Psoas muscle (tissue), 8 donors: ENCODE results near the gene ELOVL5. TPM values are rescaled to one million over a fixed set of nuclear protein-coding genes. Genes with fewer than 3 reads are reported as not detected.

Experiments used
- ATAC-seq, 4 donors: fragments of 200-7000 bp; cut with Tn5 transposase; one replicate each; pipeline ENCODE4 v1.9.1; 2020; ENCODE audit warnings: moderate library complexity in 3 of 4, mild to moderate bottlenecking in 2 of 4
- DNase-seq, 2 donors: peaks; one replicate each; pipeline ENCODE4 v3.0.0-alpha.2; 2020
- H3K27ac ChIP-seq: fragments of 200-600 bp; one replicate; pipeline ENCODE4 v1.8.0; 2022
- H3K27me3 ChIP-seq, 3 donors: fragments of 200-600 bp in 1 of 3; one replicate each; pipeline versions ENCODE4 v1.6.1 to v1.8.0; 2013 to 2022; ENCODE audit warnings: low read length in 2 of 3, mild to moderate bottlenecking in 2 of 3, moderate library complexity in 1 of 3; ENCODE audit not compliant: insufficient read depth in 3 of 3
- H3K36me3 ChIP-seq, 2 donors: fragments of 200-600 bp in 1 of 2; one replicate each; pipeline versions ENCODE4 v1.6.1 to v1.8.0; 2013 to 2022; ENCODE audit warnings: low read depth in 1 of 2, mild to moderate bottlenecking in 1 of 2, moderate library complexity in 1 of 2; ENCODE audit not compliant: insufficient read depth in 1 of 2
- H3K4me1 ChIP-seq: fragments of 200-600 bp; one replicate; pipeline ENCODE4 v1.8.0; 2022
- H3K4me3 ChIP-seq: fragments of 200-600 bp; one replicate; pipeline ENCODE4 v1.8.0; 2022; ENCODE audit warnings: mild to moderate bottlenecking
- H3K9me3 ChIP-seq: fragments of 200-600 bp; one replicate; pipeline ENCODE4 v1.8.0; 2022
- WGBS, 3 donors: extraction: QIAGEN DNeasy Blood & Tissue Kit; methylation state at CpG; one replicate each; pipeline versions ENCODE4 v1.1.6 to v1.1.7; 2013; 5-methylcytosine and 5-hydroxymethylcytosine counted together
- intact Hi-C, 2 donors: fragments of 100-400 bp; cut with DNase I; formaldehyde crosslinking; loops; one replicate each; pipeline versions ENCODE4 v1.11.0 to v1.14.2; 2022
- polyA plus RNA-seq, 3 donors: library from polyadenylated mRNA; stranded (reverse); fragments of 200-250 nt; gene quantifications; one replicate each; pipeline ENCODE4 v1.2.3, GENCODE V29; 2013
- total RNA-seq, 4 donors: library from RNA; stranded (reverse); fragmentation: NEBNext Ultra II Directional in 2 of 4; extraction: Animal tissue kit (Norgen Biotek cat#: 25700) in 2 of 4; gene quantifications; one replicate each; pipeline versions ENCODE4 v1.2.1 to v1.2.4, GENCODE V29; 2021 to 2023
- TF ChIP-seq, protein P1 (sequence below): fragments of 200-600 bp; IDR thresholded peaks from one replicate; pipeline ENCODE4 v1.8.0; 2022; ENCODE audit warnings: antibody characterized with exemption
- donor health status: healthy with polysubstance abuse.
- donor health status: DM: no; HTN: no; CAD: no; lungs with moderate emphysema.
- donor health status: Bipolar disorder and iron deficiency.
- donor health status: healthy.
- donor health status: DM: yes; HTN: yes; CAD: no.
- donor health status: DM: no; HTN: no; CAD: no.
- donor health status: DM: no; HTN: no; CAD: no.
- donor health status: DM: yes; HTN: yes; CAD: no.

Gene ELOVL5
- total and polyA plus RNA-seq, 7 donors, result 4.8 to 14.4 (median 7.5) TPM

DNA sequence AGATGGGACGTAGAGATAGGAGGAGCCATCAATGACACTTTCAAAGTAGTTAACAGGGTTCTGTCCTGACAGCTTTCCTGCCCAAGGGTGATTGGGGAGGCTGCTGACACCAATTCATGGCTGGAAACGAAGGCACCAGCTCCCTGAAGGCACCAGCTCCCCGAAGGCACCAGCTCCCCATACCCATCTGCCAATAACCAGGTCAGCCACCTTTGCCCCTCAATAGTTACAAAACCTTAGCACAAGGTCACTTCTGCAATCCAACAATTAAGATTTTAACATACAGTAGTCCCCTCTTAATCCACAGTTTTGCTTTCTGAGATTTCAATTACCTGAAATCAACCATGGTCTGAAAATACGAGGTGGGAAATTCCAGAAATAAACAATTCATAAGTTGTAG is 51.7 kb downstream of the ELOVL5 start:
- H3K9me3 ChIP-seq, result no peaks in the 10 kb centered on the region
- no peak for ATAC-seq
- H3K36me3 ChIP-seq, result no peaks in the 10 kb centered on the region
- peaks cover 16% of the 10 kb centered on the region for H3K4me1 ChIP-seq
- H3K4me3 ChIP-seq, result no peak overlapping the region
- no peaks in the 10 kb centered on the region for H3K27me3 ChIP-seq
- TF ChIP-seq, protein P1, sequence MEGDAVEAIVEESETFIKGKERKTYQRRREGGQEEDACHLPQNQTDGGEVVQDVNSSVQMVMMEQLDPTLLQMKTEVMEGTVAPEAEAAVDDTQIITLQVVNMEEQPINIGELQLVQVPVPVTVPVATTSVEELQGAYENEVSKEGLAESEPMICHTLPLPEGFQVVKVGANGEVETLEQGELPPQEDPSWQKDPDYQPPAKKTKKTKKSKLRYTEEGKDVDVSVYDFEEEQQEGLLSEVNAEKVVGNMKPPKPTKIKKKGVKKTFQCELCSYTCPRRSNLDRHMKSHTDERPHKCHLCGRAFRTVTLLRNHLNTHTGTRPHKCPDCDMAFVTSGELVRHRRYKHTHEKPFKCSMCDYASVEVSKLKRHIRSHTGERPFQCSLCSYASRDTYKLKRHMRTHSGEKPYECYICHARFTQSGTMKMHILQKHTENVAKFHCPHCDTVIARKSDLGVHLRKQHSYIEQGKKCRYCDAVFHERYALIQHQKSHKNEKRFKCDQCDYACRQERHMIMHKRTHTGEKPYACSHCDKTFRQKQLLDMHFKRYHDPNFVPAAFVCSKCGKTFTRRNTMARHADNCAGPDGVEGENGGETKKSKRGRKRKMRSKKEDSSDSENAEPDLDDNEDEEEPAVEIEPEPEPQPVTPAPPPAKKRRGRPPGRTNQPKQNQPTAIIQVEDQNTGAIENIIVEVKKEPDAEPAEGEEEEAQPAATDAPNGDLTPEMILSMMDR, result no peak
- intact Hi-C loops, result no loop called here
- 75 to 80% (median 78%) methylated on average over 4 of the region's 4 CpGs for WGBS, 3 donors
- no peak overlapping the region for H3K27ac ChIP-seq
- DNase-seq, result no peak

DNA sequence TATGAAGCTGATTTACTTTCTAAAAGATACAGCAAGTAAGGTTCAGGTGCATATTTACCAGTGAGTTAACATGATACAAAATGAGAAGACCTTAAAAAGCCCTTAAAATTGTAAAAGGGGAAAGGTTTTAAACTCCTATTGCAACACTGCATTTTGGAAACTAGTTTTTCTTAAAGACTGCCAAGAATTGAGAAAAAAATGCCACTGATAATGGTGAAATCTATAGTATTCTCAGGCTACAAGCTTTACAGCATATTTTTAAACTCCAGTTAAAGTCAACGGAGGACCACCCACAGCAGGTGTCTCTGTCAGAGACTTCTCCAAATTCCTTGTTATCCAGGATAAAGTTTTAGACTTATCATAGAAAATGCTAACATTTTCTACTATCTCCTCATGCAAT is 53.6 kb downstream of the ELOVL5 start:
- Histone ChIP-seq H3K9me3 (no peaks in the 10 kb centered on the region), H3K4me1 (peaks cover 5% of the 10 kb centered on the region), H3K27me3 (no peaks in the 10 kb centered on the region), H3K27ac (no peak overlapping the region), H3K36me3 (no peaks in the 10 kb centered on the region), H3K4me3 (no peak overlapping the region)
- 75 to 86% (median 82%) methylated on average over 1 of the region's 1 CpG for WGBS, 3 donors
- no peak for ATAC-seq
- no peak for DNase-seq
- intact Hi-C loops, result no loop called here
- TF ChIP-seq, protein P1, result no peak

DNA sequence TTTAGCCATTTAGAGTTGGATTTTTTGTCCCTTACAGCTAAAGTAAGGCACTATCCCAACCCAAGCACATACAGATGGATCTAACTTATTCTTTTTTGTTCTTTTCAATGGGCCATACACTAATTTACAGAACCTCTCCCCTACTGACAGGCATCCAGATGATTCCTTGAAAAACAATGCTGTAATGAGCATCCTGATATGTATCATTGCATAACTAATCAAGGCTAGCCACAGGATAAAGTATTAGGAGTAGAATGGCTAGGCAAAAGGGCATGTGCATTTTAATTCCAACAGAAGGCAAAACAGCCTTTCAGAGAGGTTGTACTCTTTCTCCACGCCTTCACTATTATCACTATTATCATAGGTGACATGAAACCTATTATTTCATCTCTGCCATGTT is 54.1 kb downstream of the ELOVL5 start:
- Histone ChIP-seq H3K27me3 (no peaks in the 10 kb centered on the region), H3K36me3 (no peaks in the 10 kb centered on the region), H3K9me3 (no peaks in the 10 kb centered on the region), H3K27ac (no peak overlapping the region), H3K4me1 (no peaks in the 10 kb centered on the region), H3K4me3 (no peak overlapping the region)
- 97 to 100% (median 100%) methylated on average over 1 of the region's 1 CpG for WGBS, 3 donors
- TF ChIP-seq, protein P1, result no peak
- no peak for DNase-seq
- no peak for ATAC-seq
- intact Hi-C loops, result no loop called here

DNA sequence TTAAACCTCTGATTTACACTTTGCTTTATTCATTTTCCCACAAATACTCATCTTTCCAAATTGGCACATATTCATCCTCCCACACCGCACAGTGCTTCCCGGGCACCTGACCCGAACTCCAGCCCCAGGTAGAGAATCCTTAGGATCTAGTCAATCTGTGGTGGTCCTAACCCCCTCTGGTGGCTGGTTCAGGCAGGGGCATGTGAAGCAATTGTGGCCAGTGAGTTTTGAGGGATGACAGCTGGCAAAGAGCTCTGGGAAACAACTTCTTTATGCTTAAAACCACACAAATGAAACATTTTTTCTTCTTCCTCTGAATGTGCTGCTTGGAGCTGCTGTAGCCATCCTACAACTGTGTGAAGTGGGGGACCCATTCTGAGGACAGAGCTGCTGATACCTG is 54.7 kb downstream of the ELOVL5 start:
- no peak overlapping the region for H3K4me3 ChIP-seq
- intact Hi-C loops, result no loop called here
- DNase-seq, result no peak
- no peaks in the 10 kb centered on the region for H3K4me1 ChIP-seq
- TF ChIP-seq, protein P1, result peak; percentile 27
- no peaks in the 10 kb centered on the region for H3K36me3 ChIP-seq
- no peak overlapping the region for H3K27ac ChIP-seq
- no peak for ATAC-seq
- no peaks in the 10 kb centered on the region for H3K27me3 ChIP-seq
- H3K9me3 ChIP-seq, result no peaks in the 10 kb centered on the region
- WGBS, 3 donors, result 82 to 84% (median 83%) methylated on average over 3 of the region's 3 CpGs

DNA sequence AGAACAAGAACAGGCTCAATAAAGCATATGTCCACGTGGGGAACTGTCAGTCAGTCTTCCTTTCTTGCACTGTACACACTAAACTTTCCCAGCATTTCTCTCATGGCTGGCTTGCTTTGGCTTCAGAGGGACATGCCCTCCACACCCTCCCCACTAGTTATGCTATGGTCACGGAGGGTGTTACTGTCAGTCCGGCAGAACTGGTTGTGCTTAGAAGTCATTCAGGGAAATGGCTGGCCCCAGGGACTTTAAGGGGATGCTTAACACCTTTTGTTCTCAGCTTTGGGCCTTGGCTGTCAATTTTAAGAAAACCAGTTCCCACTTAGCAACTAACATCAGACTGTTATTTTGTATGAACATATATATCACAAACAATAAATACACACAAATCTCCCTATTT is 55.1 kb downstream of the ELOVL5 start:
- H3K4me3 ChIP-seq, result no peak overlapping the region
- no peak for ATAC-seq
- no peaks in the 10 kb centered on the region for H3K27me3 ChIP-seq
- 77 to 90% (median 85%) methylated on average over 3 of the region's 3 CpGs for WGBS, 3 donors
- intact Hi-C loops, result no loop called here
- DNase-seq, result no peak
- TF ChIP-seq, protein P1, result no peak
- no peaks in the 10 kb centered on the region for H3K36me3 ChIP-seq
- H3K27ac ChIP-seq, result no peak overlapping the region
- no peaks in the 10 kb centered on the region for H3K9me3 ChIP-seq
- no peaks in the 10 kb centered on the region for H3K4me1 ChIP-seq
